GM21381 (cell line): ENCODE measurements around the gene CR2.
"Not testable (repeated sequence)": the region's sequence is repeated elsewhere in the genome, so short reads cannot be mapped to it uniquely, and the experiment has no call there.

ENCODE experiments used
- ATAC-seq: cut with Tn5 transposase; IDR thresholded peaks from one replicate; pipeline ENCODE4 v1.9.1; 2021; ENCODE audit warnings: mild to moderate bottlenecking, moderate library complexity; ENCODE audit not compliant: unreplicated experiment

CR2 gene

DNA sequence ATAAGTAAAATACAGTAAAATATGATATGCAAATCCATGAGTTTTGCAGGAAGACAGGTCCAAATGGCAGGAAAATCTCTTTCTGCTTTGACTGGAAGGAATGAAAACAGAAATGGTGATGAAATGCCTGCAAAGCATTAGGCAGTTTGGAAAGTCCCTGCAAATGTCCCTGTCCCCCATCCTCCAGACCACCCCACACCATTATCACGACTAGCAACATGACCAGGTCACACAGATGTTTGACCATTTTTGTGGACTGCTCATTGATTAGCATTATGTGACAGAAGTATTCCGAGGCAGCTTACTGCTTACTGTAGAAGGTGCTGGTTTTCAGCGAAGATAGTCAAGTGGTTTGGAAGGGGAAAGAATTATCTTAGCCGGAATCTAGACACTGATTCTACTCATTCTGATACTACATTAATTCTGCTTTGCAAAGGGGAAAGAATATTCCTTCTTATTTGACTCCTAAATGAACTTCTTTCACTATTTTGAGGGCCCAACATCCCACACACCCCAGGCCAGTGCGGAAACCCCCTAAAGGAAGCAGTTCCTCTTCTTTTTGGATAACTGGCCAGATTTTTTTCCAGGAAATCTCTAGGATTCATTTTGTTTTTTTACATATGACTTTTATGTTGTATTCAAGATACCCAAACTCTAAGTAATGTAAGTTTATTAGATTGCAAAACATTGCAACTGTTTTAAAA lies 9.5 kb upstream of the CR2 start:
- no peak for ATAC-seq

- ATAC-seq = no peak
These were observed 450 bp upstream of the CR2 start for GRCh38 chr1:207453710-207454045.

DNA sequence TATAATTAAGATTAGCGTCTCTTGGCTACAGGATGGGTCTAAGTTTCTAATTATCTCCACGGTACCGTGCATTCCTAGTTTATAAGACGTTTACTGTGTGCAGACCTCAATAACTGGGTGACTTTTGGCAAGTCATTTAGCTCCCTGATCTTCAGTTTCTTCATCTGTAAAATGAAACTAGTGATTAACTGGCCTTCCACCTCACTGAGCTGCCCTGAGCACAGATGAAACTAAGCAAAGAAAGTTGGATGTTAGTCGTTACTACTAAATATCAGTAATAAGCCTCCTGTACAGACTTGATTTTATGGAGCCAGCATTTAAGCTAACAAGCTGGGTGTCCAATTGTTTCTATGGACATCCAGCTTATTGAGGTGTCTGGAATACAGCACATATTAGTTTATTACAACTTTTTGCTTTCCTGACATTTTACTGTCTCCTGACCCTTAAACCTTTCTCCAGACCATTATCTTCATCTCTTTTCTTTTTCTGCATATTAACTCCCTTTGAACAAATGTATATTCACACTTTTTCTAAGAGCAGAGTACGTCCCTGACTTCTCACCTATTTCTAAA lies 1.1 kb downstream of the CR2 start:
- ATAC-seq = peak; percentile 14

DNA sequence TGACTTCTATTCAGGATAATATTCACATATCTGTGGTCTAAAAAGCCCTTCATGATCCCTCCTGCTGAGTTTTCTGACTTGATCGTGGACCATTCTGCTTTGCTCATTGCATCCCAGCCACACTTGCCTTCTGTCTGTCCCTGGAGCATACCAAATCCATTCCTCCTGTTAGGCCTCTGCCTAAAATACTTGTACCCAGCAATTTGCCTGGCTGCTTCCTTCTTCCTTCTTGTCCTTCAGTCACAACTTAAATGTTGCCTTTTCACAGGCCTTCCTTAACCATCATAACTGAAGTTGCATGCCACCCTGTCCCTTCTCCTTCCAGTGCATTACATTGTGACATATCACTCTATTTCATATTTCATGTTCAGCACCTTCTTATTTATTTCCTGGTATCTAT lies 4.3 kb downstream of the CR2 start:
- no peak for ATAC-seq

DNA sequence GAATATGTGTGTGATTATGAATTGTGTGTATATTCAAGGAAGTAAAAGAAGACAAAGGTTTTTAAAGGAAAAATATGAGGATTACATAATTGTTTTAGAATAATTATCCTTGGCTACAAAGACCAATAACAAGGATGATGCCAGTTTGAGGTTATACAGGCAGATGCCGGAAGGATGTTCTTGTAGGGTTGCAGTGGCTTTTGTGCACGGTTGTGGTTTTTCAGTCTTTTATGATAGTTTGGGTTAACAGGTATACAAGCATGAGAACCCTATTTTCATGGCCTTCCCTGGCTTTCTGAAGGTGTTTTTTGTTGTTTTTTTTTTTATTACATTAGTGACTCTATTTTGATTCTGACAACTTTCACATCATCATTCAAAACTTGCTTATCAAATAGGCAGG lies 4.9 kb downstream of the CR2 start:
- ATAC-seq = no peak

DNA sequence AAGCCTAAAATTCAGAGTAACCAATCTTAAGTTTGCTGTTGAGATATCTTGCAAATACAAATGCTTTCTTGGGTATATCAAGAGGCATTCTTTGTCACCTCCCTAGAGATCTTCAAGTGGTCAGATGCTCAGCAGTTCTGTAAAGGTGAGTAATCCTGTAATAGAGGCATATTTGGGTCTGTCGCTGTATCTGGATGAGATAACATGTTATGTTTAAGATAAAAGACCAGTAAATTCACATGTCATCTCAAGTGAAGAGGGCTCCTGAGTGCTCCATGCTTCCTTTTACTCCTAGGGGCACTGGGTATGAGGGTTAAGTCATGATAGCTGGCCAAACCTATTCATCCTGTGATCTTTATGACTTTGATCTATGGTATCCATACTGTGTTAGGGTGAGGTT lies 7.5 kb downstream of the CR2 start:
- ATAC-seq = no peak

DNA sequence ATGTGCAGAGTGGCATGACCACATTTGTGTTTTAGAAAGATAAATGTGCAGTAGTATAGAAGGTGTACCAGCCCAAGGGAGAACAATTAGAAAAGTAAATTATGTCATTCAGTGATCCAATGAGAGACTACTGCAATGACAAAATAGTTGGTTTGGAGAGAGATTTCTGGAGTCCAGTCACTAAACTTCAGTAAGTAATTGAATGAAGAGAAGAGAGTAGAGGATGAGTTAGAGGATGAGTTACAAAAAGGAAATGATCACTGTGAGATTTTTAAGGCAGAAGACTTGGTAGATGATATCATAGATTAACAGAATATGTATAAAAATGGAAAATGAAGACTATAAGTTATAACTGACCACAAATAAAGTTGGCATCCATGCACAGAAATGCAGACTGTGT lies 8.4 kb downstream of the CR2 start:
- ATAC-seq = no peak

DNA sequence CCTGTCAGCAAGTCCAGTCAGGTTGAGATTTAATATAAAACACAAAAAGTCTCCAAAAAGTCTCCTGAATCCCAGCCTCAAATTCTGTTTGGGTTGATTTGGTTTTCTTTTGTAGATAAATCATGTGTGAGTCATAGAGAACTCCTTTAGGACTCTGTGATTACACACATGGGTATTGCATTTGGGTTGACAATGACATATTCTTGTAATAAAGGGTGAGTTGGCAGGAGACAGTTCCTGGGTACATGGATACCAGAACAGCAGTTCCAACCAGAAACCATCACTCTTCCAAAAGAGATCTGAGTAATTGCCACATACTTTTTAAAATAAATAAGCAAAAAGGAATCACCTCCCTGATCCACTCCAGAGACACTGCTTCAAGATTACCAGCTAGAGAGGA lies 8.9 kb downstream of the CR2 start:
- no peak for ATAC-seq

DNA sequence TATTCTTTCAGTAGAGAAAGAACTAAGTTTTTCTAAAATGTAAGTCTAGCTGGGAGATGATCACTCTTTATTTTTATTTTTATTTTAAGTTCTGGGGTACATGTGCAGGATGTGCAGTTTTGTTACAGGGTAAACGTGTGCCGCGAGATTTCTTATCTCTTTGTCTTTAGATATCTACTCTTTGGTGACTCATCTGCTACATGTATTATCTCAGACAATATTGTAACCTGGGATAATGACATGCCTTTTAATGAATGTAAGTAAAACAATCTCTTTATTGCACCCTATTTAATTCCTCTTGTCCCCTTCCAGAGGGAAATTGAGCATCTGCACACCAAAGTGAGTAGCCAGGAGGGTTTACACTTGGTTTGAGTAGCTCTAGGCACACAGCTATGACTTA lies 9.4 kb downstream of the CR2 start:
- ATAC-seq = no peak

DNA sequence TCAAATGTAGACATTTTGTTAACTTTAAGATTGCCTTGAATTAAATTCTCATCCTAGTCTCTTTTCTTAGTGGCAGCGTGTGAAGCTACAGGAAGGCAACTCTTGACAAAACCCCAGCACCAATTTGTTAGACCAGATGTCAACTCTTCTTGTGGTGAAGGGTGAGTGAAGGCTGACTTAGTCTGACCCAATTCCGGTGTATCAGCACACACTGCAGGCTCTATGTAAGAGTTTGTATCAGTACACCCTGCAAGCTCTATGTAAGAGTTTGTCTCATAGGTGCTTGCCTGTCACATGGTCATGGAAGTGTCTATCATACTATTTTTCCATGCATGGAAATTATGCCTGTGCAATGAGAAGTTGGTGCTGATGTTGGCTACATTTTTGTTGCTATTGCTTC lies 16.8 kb downstream of the CR2 start:
- no peak for ATAC-seq

DNA sequence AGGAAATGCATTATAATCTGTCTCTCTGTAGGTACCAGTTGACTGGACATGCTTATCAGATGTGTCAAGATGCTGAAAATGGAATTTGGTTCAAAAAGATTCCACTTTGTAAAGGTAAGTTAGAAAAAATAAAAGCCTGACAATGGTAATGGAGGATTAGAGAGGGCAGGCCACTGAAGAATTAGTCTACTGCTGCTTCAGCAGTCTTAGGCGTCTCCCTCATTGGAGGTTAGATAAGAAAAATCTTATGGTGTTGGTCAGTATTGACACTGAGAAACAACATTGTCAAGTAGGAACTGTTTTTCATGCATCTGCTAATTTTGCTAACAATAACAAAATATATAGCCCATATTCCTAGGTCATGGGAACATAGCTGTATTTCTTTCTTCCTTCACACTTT lies 20.1 kb downstream of the CR2 start:
- no peak for ATAC-seq

DNA sequence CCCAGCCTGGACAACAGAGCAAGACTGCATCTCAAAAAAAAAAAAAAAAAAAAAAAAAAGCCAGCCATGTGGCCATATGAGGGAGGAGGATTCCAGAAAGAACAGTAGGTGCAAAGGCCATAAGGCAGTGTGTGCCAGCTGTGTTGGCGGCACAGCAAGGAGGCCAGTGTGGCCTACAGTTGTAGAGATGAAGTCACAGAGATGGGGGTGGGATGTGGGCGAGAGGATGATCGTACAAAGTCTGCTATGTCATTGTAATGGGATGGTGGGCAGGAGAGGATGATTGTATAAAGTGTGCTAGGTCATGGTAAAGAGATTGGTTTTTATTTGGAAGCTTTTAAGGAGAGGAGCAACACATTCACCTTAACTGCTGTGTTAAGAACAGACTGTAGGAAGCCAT lies 32.1 kb downstream of the CR2 start:
- ATAC-seq = no peak

GRCh38 chr1:207487636-207488035 lies 33.5 kb downstream of the CR2 start:
- no peak for ATAC-seq

- no peak for ATAC-seq
These were observed 39.1 kb downstream of the CR2 start for GRCh38 chr1:207493212-207493611.

DNA sequence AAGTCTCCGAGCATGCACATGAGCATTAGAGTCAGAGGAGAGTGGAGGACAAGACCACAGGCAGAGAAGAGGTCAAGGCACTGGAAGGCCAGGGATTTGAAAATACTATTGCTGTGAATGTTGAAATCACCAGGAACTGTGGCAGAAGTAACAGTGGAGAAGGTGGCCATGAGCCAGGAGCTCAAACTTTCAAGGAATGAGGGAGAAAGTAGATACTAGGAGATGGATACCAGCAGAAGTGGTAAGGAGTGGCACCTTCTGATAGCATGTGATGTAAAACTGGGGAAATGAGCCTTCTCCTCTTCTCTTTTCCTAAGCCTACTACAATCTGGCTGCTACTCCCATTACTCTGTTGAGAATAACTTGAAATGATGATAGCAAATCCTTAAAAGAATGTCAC lies 40.0 kb downstream of the CR2 start:
- ATAC-seq = no peak

DNA sequence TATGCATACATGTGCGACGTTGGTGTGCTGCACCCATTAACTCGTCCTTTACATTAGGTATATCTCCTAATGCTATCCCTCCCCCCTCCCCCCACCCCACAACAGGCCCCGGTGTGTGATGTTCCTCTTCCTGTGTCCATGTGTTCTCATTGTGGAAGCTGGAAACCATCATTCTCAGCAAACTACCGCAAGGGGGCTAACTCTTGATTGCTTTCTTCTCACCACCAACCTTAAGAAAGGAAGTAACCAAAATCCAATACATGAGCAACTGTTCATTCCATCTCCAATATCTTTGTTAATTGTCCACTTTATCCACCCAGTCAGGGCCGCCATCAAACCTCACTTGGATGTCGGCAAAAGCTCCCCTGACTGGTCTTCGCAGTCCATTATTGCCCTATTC lies 41.2 kb downstream of the CR2 start:
- ATAC-seq = not testable (repeated sequence)

- peak; percentile 57 for ATAC-seq
These were observed 42.0 kb downstream of the CR2 start, which contains the start of gene CR1 for GRCh38 chr1:207495801-207496792. Gene CR1 (plus strand): TSS chr1:207496157. CDS start chr1:207496268, 111 bp downstream.

- no peak for ATAC-seq
These were observed 43.8 kb downstream of the CR2 start for GRCh38 chr1:207497941-207498340.

DNA sequence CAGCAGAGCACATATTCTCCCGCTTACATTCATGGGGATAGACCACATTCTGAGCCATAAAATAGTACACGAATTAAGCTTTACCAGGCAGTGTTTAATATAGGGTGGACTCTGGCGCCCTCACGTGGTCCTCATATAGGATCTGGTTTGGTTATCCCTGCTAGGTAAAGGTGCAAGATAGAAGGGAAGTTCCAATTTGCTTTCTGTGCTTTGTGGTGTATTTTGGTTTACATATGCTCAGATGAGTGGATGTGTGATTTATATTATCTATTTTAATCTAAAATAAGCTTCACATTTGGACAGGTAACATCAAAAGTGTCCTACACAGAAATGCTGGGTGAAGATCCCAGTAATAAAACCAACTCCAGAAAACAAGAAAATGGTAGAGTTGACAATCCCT lies 45.4 kb downstream of the CR2 start:
- no peak for ATAC-seq

GRCh38 chr1:207500306-207500705 lies 46.2 kb downstream of the CR2 start:
- no peak for ATAC-seq

- no peak for ATAC-seq
These were observed 46.9 kb downstream of the CR2 start for GRCh38 chr1:207501071-207501470.

- ATAC-seq = no peak
These were observed 48.6 kb downstream of the CR2 start for GRCh38 chr1:207502726-207503125.
